ENCODE data around the gene LIAS.
"Not testable (repeated sequence)": the region's sequence is repeated elsewhere in the genome, so short reads cannot be mapped to it uniquely, and the experiment has no call there.

The LIAS gene

GRCh38 chr4:39453738-39454137, 5.1 kb upstream of the LIAS start:
- FAIRE-seq: no peak

GRCh38 chr4:39455486-39455885, 3.4 kb upstream of the LIAS start:
- FAIRE-seq: no peak

GRCh38 chr4:39456946-39457763, 1.7 kb upstream of the LIAS start:
- no peak for FAIRE-seq

- not testable (repeated sequence) for FAIRE-seq
Observed at GRCh38 chr4:39458161-39458504, 723 bp upstream of the LIAS start.

- peak; percentile 50 for FAIRE-seq
Observed at GRCh38 chr4:39464886-39465501, 6.1 kb downstream of the LIAS start.

- FAIRE-seq: no peak
Observed at GRCh38 chr4:39466747-39467146, 7.9 kb downstream of the LIAS start.

- FAIRE-seq: no peak
Observed at GRCh38 chr4:39467464-39467863, 8.6 kb downstream of the LIAS start.

GRCh38 chr4:39469429-39470077, 10.7 kb downstream of the LIAS start:
- peak; percentile 93 for FAIRE-seq

GRCh38 chr4:39470402-39470801, 11.5 kb downstream of the LIAS start:
- FAIRE-seq: no peak

GRCh38 chr4:39472396-39472795, 13.5 kb downstream of the LIAS start:
- FAIRE-seq: no peak

- FAIRE-seq: no peak
Observed at GRCh38 chr4:39476187-39476895, 17.5 kb downstream of the LIAS start.

- FAIRE-seq: no peak
Observed at GRCh38 chr4:39480251-39480650, 21.4 kb downstream of the LIAS start.

GRCh38 chr4:39480902-39481695, 22.2 kb downstream of the LIAS start:
- no peak for FAIRE-seq

- no peak for FAIRE-seq
Observed at GRCh38 chr4:39484582-39485272, 25.9 kb downstream of the LIAS start.

GRCh38 chr4:39486221-39486804, 27.5 kb downstream of the LIAS start:
- no peak for FAIRE-seq

- FAIRE-seq: no peak
Observed at GRCh38 chr4:39490322-39490721, 31.5 kb downstream of the LIAS start.

- FAIRE-seq: no peak
Observed at GRCh38 chr4:39494354-39494753, 35.5 kb downstream of the LIAS start.

GRCh38 chr4:39495446-39496213, 36.8 kb downstream of the LIAS start:
- FAIRE-seq: no peak

GRCh38 chr4:39497909-39498726, 39.3 kb downstream of the LIAS start:
- no peak for FAIRE-seq

GRCh38 chr4:39498727-39499020, 39.8 kb downstream of the LIAS start:
- FAIRE-seq: no peak
